Hindlimb muscle (tissue), 1 donor: ENCODE results near the gene LYRM2. TPM values are rescaled to one million over a fixed set of nuclear protein-coding genes. Genes with fewer than 3 reads are reported as not detected.

Experiments used
- DNase-seq: peaks from one replicate; pipeline ENCODE4 v3.0.0-alpha.2; 2013
- polyA plus RNA-seq: library from polyadenylated mRNA; unstranded; fragments of 120-200 nt; gene quantifications from one replicate; pipeline ENCODE4 v1.2.1, GENCODE V29; 2013; ENCODE audit not compliant: insufficient read length

The LYRM2 gene
- polyA plus RNA-seq, 1 donor, result 22.7 TPM

- no peak for DNase-seq
Observed at GRCh38 chr6:89590133-89590532, 48.4 kb downstream of the LYRM2 start.

GRCh38 chr6:89589297-89590025 lies 49.1 kb downstream of the LYRM2 start:
- DNase-seq, result no peak

- no peak for DNase-seq
Observed at GRCh38 chr6:89585154-89585553, 53.4 kb downstream of the LYRM2 start.

- no peak for DNase-seq
Observed at GRCh38 chr6:89584539-89584938, 54.0 kb downstream of the LYRM2 start.

- DNase-seq, result no peak
Observed at GRCh38 chr6:89583559-89583958, 55.0 kb downstream of the LYRM2 start.

GRCh38 chr6:89582669-89583325 lies 55.8 kb downstream of the LYRM2 start:
- DNase-seq, result no peak

- DNase-seq, result no peak
Observed at GRCh38 chr6:89581689-89582088, 56.9 kb downstream of the LYRM2 start.

- DNase-seq, result no peak
Observed at GRCh38 chr6:89580997-89581666, 57.4 kb downstream of the LYRM2 start.

- no peak for DNase-seq
Observed at GRCh38 chr6:89575562-89575960, 63.0 kb downstream of the LYRM2 start.

- DNase-seq, result no peak
Observed at GRCh38 chr6:89574910-89575561, 63.5 kb downstream of the LYRM2 start.

- DNase-seq, result no peak
Observed at GRCh38 chr6:89567630-89568390, 70.7 kb downstream of the LYRM2 start.

- DNase-seq, result no peak
Observed at GRCh38 chr6:89566930-89567629, 71.5 kb downstream of the LYRM2 start.

- DNase-seq, result no peak
Observed at GRCh38 chr6:89566008-89566800, 72.3 kb downstream of the LYRM2 start.

- DNase-seq, result no peak
Observed at GRCh38 chr6:89564752-89565427, 73.7 kb downstream of the LYRM2 start.

- no peak for DNase-seq
Observed at GRCh38 chr6:89563866-89564265, 74.7 kb downstream of the LYRM2 start.

- peak; percentile 34 for DNase-seq
Observed at GRCh38 chr6:89562093-89562973, 76.2 kb downstream of the LYRM2 start.

- no peak for DNase-seq
Observed at GRCh38 chr6:89559487-89559886, 79.1 kb downstream of the LYRM2 start.

GRCh38 chr6:89555806-89556205 lies 82.7 kb downstream of the LYRM2 start:
- DNase-seq, result no peak

- no peak for DNase-seq
Observed at GRCh38 chr6:89555031-89555430, 83.5 kb downstream of the LYRM2 start.
